Hepatocyte (in vitro differentiated cells): ENCODE data around the gene ABI1. TPM values are rescaled to one million over a fixed set of nuclear protein-coding genes. Genes with fewer than 3 reads are reported as not detected.

Experiments
- DNase-seq: peaks from one replicate; pipeline ENCODE4 v3.0.0-alpha.2; 2016; ENCODE audit warnings: low spot score
- H2AFZ ChIP-seq: fragments of 200-600 bp; sonication (generic); 2 replicates; pipeline ENCODE4 v1.6.0; 2016; ENCODE audit warnings: antibody characterized with exemption, mild to moderate bottlenecking
- H3K27ac ChIP-seq: fragments of 200-600 bp; sonication (generic); 2 replicates; pipeline ENCODE4 v1.5.1; 2016; ENCODE audit warnings: mild to moderate bottlenecking
- H3K27me3 ChIP-seq: fragments of 200-600 bp; sonication (generic); 2 replicates; pipeline ENCODE4 v1.6.1; 2016
- H3K36me3 ChIP-seq: fragments of 200-600 bp; sonication (generic); replicated peaks from 2 replicates; pipeline ENCODE4 v1.5.1; 2016; ENCODE audit warnings: low read depth; ENCODE audit not compliant: insufficient read depth
- H3K4me1 ChIP-seq: fragments of 200-600 bp; sonication (generic); 2 replicates; pipeline ENCODE4 v1.5.1; 2016; ENCODE audit warnings: mild to moderate bottlenecking, moderate library complexity; ENCODE audit not compliant: insufficient read depth
- H3K4me2 ChIP-seq: fragments of 200-600 bp; sonication (generic); 2 replicates; pipeline ENCODE4 v1.6.0; 2016
- H3K4me3 ChIP-seq: fragments of 200-600 bp; sonication (generic); 2 replicates; pipeline ENCODE4 v1.5.1; 2016; ENCODE audit warnings: mild to moderate bottlenecking
- H3K79me2 ChIP-seq: fragments of 200-600 bp; sonication (generic); 2 replicates; pipeline ENCODE4 v1.6.0; 2017; ENCODE audit warnings: mild to moderate bottlenecking
- H3K9me2 ChIP-seq: fragments of 200-600 bp; sonication (generic); replicated peaks from 2 replicates; pipeline ENCODE4 v1.6.0; 2017; ENCODE audit warnings: mild to moderate bottlenecking; ENCODE audit not compliant: insufficient read depth
- H3K9me3 ChIP-seq: fragments of 200-600 bp; sonication (generic); 2 replicates; pipeline ENCODE4 v1.5.1; 2016; ENCODE audit warnings: low read depth, mild to moderate bottlenecking
- H4K20me1 ChIP-seq: fragments of 200-600 bp; sonication (generic); 2 replicates; pipeline ENCODE4 v1.6.0; 2016; ENCODE audit warnings: mild to moderate bottlenecking; ENCODE audit not compliant: insufficient read depth, poor library complexity, severe bottlenecking
- CTCF ChIP-seq: fragments of 200-600 bp; sonication (generic); IDR thresholded peaks from 2 replicates; pipeline ENCODE4 v1.5.1; 2016; ENCODE audit warnings: antibody characterized with exemption, mild to moderate bottlenecking; ENCODE audit not compliant: poor library complexity
- EZH2 ChIP-seq: fragments of 200-600 bp; sonication (generic); IDR thresholded peaks from 2 replicates; pipeline ENCODE4 v1.6.1; 2016; ENCODE audit warnings: antibody characterized with exemption, mild to moderate bottlenecking, borderline replicate concordance
- EZH2phosphoT487 ChIP-seq: fragments of 200-600 bp; sonication (generic); IDR thresholded peaks from one replicate; pipeline ENCODE4 v1.6.1; 2018; ENCODE audit warnings: antibody characterized with exemption, mild to moderate bottlenecking, low read depth, moderate library complexity; ENCODE audit not compliant: unreplicated experiment, severe bottlenecking
- WGBS: methylation state at CpG from one replicate; pipeline ENCODE4 v1.1.6; 2016; ENCODE audit warnings: low lambda C conversion rate; ENCODE audit errors: missing lambda C conversion rate; 5-methylcytosine and 5-hydroxymethylcytosine counted together
- polyA plus RNA-seq: library from polyadenylated mRNA; unstranded; fragments of >200 nt; fragmentation: Nextera tagmentation; extraction: Ambion mirVana; gene quantifications from 2 replicates; pipeline ENCODE4 v1.2.1, GENCODE V29; 2016
- total RNA-seq: library from RNA; depleted of rRNA; stranded (reverse); fragments of >200 nt; gene quantifications from 2 replicates; pipeline ENCODE4 v1.2.3, GENCODE V29; 2014

Gene ABI1
- total and polyA plus RNA-seq, 2 experiments from 2014 or later = 30.5 to 46.1 TPM

- H4K20me1 ChIP-seq = no peaks in the 10 kb centered on the region
- TF ChIP-seq CTCF (no peak), EZH2 (no peak), EZH2phosphoT487 (no peak)
- H3K9me3 ChIP-seq = no peaks in the 10 kb centered on the region
- WGBS = 87% methylated on average over 10 of the region's 10 CpGs
- H3K4me2 ChIP-seq = no peak overlapping the region
- no peak for DNase-seq
- no peak overlapping the region for H3K4me3 ChIP-seq
- peaks cover 19% of the 10 kb centered on the region for H3K79me2 ChIP-seq
- H3K27ac ChIP-seq = no peak overlapping the region
- no peaks in the 10 kb centered on the region for H3K36me3 ChIP-seq
- no peak overlapping the region for H2AFZ ChIP-seq
- H3K27me3 ChIP-seq = no peaks in the 10 kb centered on the region
- H3K4me1 ChIP-seq = peaks cover 3% of the 10 kb centered on the region
- H3K9me2 ChIP-seq = no peaks in the 10 kb centered on the region
Measured at GRCh38 chr10:26706936-26707335, 153.8 kb downstream of the ABI1 start.

- H4K20me1 ChIP-seq = no peaks in the 10 kb centered on the region
- TF ChIP-seq CTCF (no peak), EZH2 (no peak), EZH2phosphoT487 (no peak)
- H3K4me2 ChIP-seq = no peak overlapping the region
- H3K4me1 ChIP-seq = peaks cover 5% of the 10 kb centered on the region
- WGBS = 83% methylated on average over 6 of the region's 6 CpGs
- no peak overlapping the region for H3K27ac ChIP-seq
- H3K79me2 ChIP-seq = peaks cover 26% of the 10 kb centered on the region
- H3K4me3 ChIP-seq = no peak overlapping the region
- no peak overlapping the region for H2AFZ ChIP-seq
- H3K9me2 ChIP-seq = no peaks in the 10 kb centered on the region
- H3K36me3 ChIP-seq = no peaks in the 10 kb centered on the region
- DNase-seq = no peak
- H3K27me3 ChIP-seq = no peaks in the 10 kb centered on the region
- H3K9me3 ChIP-seq = no peaks in the 10 kb centered on the region
Measured at GRCh38 chr10:26706206-26706605, 154.6 kb downstream of the ABI1 start.

- WGBS = 93% methylated on average over 6 of the region's 9 CpGs
- Histone ChIP-seq H4K20me1 (no peaks in the 10 kb centered on the region), H3K27ac (no peak overlapping the region), H3K79me2 (peaks cover 46% of the 10 kb centered on the region), H2AFZ (no peak overlapping the region), H3K9me3 (no peaks in the 10 kb centered on the region), H3K27me3 (no peaks in the 10 kb centered on the region), H3K4me1 (peaks cover 12% of the 10 kb centered on the region), H3K36me3 (no peaks in the 10 kb centered on the region), H3K9me2 (no peaks in the 10 kb centered on the region), H3K4me2 (no peak overlapping the region), H3K4me3 (no peak overlapping the region)
- TF ChIP-seq CTCF (no peak), EZH2 (no peak), EZH2phosphoT487 (no peak)
- DNase-seq = no peak
Measured at GRCh38 chr10:26703974-26704373, 156.8 kb downstream of the ABI1 start.

- DNase-seq = no peak
- H3K27ac ChIP-seq = peak overlapping the region; percentile 3
- H4K20me1 ChIP-seq = no peaks in the 10 kb centered on the region
- peaks cover 12% of the 10 kb centered on the region for H3K4me1 ChIP-seq
- H3K27me3 ChIP-seq = no peaks in the 10 kb centered on the region
- no peak overlapping the region for H2AFZ ChIP-seq
- no peak for TF ChIP-seq EZH2phosphoT487
- no peak for TF ChIP-seq EZH2
- TF ChIP-seq CTCF = no peak
- no peaks in the 10 kb centered on the region for H3K9me3 ChIP-seq
- no peaks in the 10 kb centered on the region for H3K36me3 ChIP-seq
- H3K9me2 ChIP-seq = no peaks in the 10 kb centered on the region
- peaks cover 55% of the 10 kb centered on the region for H3K79me2 ChIP-seq
- 83% methylated on average over 4 of the region's 4 CpGs for WGBS
- no peak overlapping the region for H3K4me3 ChIP-seq
- no peak overlapping the region for H3K4me2 ChIP-seq
Measured at GRCh38 chr10:26703096-26703495, 157.7 kb downstream of the ABI1 start.
